ENCODE measurements around the gene PDGFRB.

GRCh38 chr5:150123542-150123941 lies 32.1 kb downstream of the PDGFRB start:
- TF ChIP-seq CTCF (conservative IDR thresholded peaks at IDR 0.05): no peak
- TF ChIP-seq EZH2 (IDR thresholded peaks at IDR 0.05; ENCODE audit: low read depth): no peak

Data from PC-9 (cell line).